HFFc6 (cell line): ENCODE measurements around the gene GALNT11. TPM values are rescaled to one million over a fixed set of nuclear protein-coding genes. Genes with fewer than 3 reads are reported as not detected.
A peak's percentile ranks its signal among the peaks of the same experiment; 100 is the strongest.

Experiments used
- DNase-seq: peaks from one replicate; pipeline ENCODE4 v3.0.0-alpha.2; 2018
- H3K27ac Mint-ChIP-seq: 2 replicates; pipeline ENCODE4 v1.8.0; 2020; ENCODE audit warnings: mild to moderate bottlenecking, mixed read lengths
- H3K27me3 Mint-ChIP-seq: 2 replicates; pipeline ENCODE4 v1.8.0; 2021; ENCODE audit warnings: mild to moderate bottlenecking, moderate library complexity, mixed read lengths; ENCODE audit not compliant: insufficient read depth
- H3K36me3 Mint-ChIP-seq: 2 replicates; pipeline ENCODE4 v1.8.0; 2021; ENCODE audit warnings: low read depth, mixed read lengths
- H3K4me1 Mint-ChIP-seq: 2 replicates; pipeline ENCODE4 v1.8.0; 2020; ENCODE audit warnings: low read depth, mixed read lengths
- H3K4me3 Mint-ChIP-seq: 2 replicates; pipeline ENCODE4 v1.8.0; 2020; ENCODE audit warnings: mild to moderate bottlenecking, moderate library complexity, mixed read lengths
- H3K9me3 Mint-ChIP-seq: 2 replicates; pipeline ENCODE4 v1.8.0; 2020; ENCODE audit warnings: mild to moderate bottlenecking, mixed read lengths
- CTCF ChIP-seq: fragments of 200-600 bp; sonication (generic); IDR thresholded peaks from 2 replicates; pipeline ENCODE4 v1.5.0; 2021; ENCODE audit warnings: antibody characterized with exemption, mild to moderate bottlenecking
- total RNA-seq, 6 experiments: library from RNA; stranded (reverse); fragmentation: NEBNext Ultra II Directional; extraction: Animal tissue kit (Norgen Biotek cat#: 25700); gene quantifications; 2 replicates in 1 of 6; 3 replicates in 5 of 6; pipeline ENCODE4 v1.2.3, GENCODE V29; 2021

The GALNT11 gene
- total RNA-seq, 6 experiments from 2014 or later, result 21.8 to 27.7 (median 23.6) TPM

DNA sequence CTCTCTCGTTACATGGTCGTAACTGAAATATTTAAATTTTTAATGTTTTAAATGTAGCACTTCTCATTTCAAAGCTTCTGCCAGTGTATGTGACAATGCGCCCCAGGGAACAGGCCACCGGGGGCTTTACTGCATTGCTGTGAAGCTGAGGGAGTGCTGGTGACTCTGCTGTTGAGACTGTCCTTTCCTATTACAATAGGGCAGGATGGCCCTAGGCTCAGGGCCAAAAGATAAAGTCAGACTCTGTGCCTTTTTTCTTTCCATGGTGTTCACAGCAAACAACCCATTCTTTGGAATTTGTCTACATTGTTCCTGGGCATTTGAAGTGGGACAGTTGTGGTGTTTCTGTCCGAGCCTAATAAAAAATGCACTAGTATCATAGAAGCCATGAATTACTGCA lies 107.3 kb downstream of the GALNT11 start:
- DNase-seq, result no peak

GRCh38 chr7:152133804-152134203 lies 108.3 kb downstream of the GALNT11 start:
- H3K4me3 Mint-ChIP-seq, result peak overlapping the region; percentile 15; the same call in 1 of the 2 replicates
- TF ChIP-seq CTCF, result no peak
- H3K4me1 Mint-ChIP-seq, result peaks cover 12% of the 10 kb centered on the region
- H3K27ac Mint-ChIP-seq, result no peak overlapping the region
- no peak for DNase-seq
- peaks cover 45% of the 10 kb centered on the region for H3K36me3 Mint-ChIP-seq
- H3K27me3 Mint-ChIP-seq, result peaks cover 6% of the 10 kb centered on the region
- H3K9me3 Mint-ChIP-seq, result no peaks in the 10 kb centered on the region

More for the DNA sequence above, 107.3 kb downstream of the GALNT11 start:
- no peak for TF ChIP-seq CTCF
- Mint-ChIP-seq H3K36me3 (peaks cover 45% of the 10 kb centered on the region), H3K27me3 (peaks cover 2% of the 10 kb centered on the region), H3K4me1 (peaks cover 12% of the 10 kb centered on the region), H3K4me3 (no peak overlapping the region), H3K9me3 (peaks cover 3% of the 10 kb centered on the region), H3K27ac (no peak overlapping the region)

GRCh38 chr7:152136686-152137085 lies 111.2 kb downstream of the GALNT11 start:
- Mint-ChIP-seq H3K4me1 (peaks cover 12% of the 10 kb centered on the region), H3K36me3 (peaks cover 41% of the 10 kb centered on the region), H3K27me3 (peaks cover 8% of the 10 kb centered on the region), H3K27ac (peak overlapping the region; percentile 67), H3K4me3 (peak overlapping the region; percentile 64), H3K9me3 (no peaks in the 10 kb centered on the region)
- DNase-seq, result peak; percentile 19
- TF ChIP-seq CTCF, result no peak

DNA sequence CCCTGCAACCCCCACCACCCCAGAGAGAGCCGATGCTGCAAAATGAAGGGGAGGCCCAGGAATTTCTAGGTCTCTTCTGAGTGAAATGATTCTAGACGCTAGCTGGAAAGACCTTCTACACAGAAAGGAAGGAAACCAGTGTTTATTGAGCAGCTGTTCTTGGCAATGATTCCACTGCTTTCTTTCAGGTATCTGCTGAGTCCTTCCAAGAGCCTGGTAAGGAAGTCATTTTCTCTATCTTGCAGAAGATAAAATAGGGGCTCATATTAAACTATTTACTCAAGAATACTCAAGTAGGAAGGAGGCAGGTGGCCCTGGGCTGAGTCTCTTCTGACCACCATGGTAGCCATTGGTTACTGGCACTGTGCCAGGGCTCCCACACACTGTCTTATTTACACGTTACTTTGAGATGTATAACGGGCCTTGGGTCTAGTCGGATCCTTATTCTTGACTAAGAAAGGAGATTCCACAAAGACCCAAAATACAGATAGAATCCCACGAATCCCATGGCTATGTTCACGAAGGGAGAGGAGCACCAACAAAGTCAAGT lies 112.1 kb downstream of the GALNT11 start:
- H3K27ac Mint-ChIP-seq, result no peak overlapping the region; the same call in 1 of the 2 replicates
- peaks cover 42% of the 10 kb centered on the region for H3K36me3 Mint-ChIP-seq
- no peaks in the 10 kb centered on the region for H3K9me3 Mint-ChIP-seq
- TF ChIP-seq CTCF, result no peak
- peaks cover 8% of the 10 kb centered on the region for H3K27me3 Mint-ChIP-seq
- DNase-seq, result no peak
- H3K4me3 Mint-ChIP-seq, result no peak overlapping the region; the same call in 1 of the 2 replicates
- peaks cover 12% of the 10 kb centered on the region for H3K4me1 Mint-ChIP-seq

- H3K9me3 Mint-ChIP-seq, result no peaks in the 10 kb centered on the region
- DNase-seq, result no peak
- TF ChIP-seq CTCF, result no peak
- no peak overlapping the region; the same call in 1 of the 2 replicates for H3K27ac Mint-ChIP-seq
- H3K4me3 Mint-ChIP-seq, result no peak overlapping the region
- H3K27me3 Mint-ChIP-seq, result peaks cover 6% of the 10 kb centered on the region
- peaks cover 65% of the 10 kb centered on the region for H3K36me3 Mint-ChIP-seq
- H3K4me1 Mint-ChIP-seq, result peaks cover 31% of the 10 kb centered on the region
Observed at GRCh38 chr7:152140067-152140466, 114.6 kb downstream of the GALNT11 start.

DNA sequence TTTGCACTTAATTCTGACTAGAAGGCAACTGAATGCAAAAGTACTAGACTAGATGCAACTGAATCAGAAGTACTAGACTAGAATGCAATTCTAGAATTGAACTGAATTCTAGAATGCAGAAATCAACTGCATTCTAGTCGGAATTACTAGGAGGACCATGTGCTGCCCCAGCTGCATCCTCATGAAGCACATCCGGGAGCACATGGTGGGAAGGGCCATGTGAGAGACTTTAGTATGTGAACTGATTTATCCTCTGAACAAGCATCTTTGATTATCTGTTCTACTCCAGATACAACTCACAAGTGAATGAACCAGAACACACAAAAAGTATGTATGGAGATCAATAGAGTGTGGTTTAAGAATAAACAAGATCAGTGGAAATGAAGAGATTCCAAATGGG lies 115.1 kb downstream of the GALNT11 start:
- Mint-ChIP-seq H3K4me3 (no peak overlapping the region), H3K4me1 (peaks cover 36% of the 10 kb centered on the region), H3K36me3 (peaks cover 69% of the 10 kb centered on the region), H3K9me3 (no peaks in the 10 kb centered on the region), H3K27ac (no peak overlapping the region), H3K27me3 (peaks cover 6% of the 10 kb centered on the region)
- DNase-seq, result no peak
- TF ChIP-seq CTCF, result no peak
